Uterus (tissue), 2 donors: ENCODE measurements around the gene NUP50.

Experiments
- CTCF ChIP-seq, 4 experiments: fragments of 200-600 bp in 2 of 4; fragments of 450-650 bp in 2 of 4; sonication (generic) in 2 of 4; IDR thresholded peaks; one replicate each; pipeline ENCODE4 v1.5.1; 2016 to 2019; ENCODE audit warnings: antibody characterized with exemption in 4 of 4, mild to moderate bottlenecking in 2 of 4, moderate library complexity in 1 of 4
- POLR2A ChIP-seq, 2 donors: fragments of 450-650 bp; IDR thresholded peaks; one replicate each; pipeline ENCODE4 v1.6.1; 2016; ENCODE audit warnings: antibody characterized with exemption in 2 of 2, mild to moderate bottlenecking in 1 of 2, moderate library complexity in 1 of 2

DNA sequence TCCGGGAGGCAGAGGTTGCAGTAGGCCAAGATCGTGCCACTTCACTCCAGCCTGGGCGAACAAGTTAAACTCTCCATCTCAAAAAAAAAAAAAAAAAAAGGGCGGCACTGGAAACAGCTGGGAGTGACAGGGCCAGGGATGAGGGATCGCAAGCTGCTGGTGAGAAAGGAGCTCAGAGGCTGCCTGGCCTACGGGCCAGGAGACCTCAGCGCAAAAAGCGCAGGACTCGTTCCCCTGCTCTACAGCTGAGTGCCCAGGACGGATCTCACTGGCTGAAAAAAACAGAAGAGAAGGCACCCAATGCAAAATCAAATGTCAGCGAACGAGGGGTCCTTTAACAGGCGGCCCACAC lies 650 bp upstream of the NUP50 start:
- TF ChIP-seq CTCF (IDR thresholded peaks at IDR 0.05), result no peak
- TF ChIP-seq POLR2A (IDR thresholded peaks at IDR 0.05), result no peak
